ENCODE results near the gene AGBL4.

Gene AGBL4

DNA sequence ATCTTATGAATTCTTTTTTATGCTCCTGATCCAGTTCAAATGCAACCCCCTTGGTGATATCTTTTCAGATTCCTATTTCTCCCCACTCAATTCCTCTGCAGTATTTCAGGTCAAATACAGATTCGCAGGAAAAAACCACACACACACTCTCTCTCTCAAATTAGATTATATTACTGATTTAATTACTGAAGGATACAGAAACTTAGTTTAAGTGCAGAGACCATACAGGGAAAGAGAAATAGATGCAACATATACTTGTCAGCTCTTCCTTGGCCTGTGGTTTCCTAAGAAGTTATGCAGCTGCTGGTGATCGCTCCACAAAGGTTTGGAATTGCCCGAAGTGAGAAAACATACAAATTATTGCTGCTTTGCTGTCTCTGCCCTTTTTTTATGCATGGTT lies 400.9 kb downstream of the AGBL4 start:
- no peak for DNase-seq (ENCODE audit: extremely low read depth, low read depth)
- TF ChIP-seq, protein P1, sequence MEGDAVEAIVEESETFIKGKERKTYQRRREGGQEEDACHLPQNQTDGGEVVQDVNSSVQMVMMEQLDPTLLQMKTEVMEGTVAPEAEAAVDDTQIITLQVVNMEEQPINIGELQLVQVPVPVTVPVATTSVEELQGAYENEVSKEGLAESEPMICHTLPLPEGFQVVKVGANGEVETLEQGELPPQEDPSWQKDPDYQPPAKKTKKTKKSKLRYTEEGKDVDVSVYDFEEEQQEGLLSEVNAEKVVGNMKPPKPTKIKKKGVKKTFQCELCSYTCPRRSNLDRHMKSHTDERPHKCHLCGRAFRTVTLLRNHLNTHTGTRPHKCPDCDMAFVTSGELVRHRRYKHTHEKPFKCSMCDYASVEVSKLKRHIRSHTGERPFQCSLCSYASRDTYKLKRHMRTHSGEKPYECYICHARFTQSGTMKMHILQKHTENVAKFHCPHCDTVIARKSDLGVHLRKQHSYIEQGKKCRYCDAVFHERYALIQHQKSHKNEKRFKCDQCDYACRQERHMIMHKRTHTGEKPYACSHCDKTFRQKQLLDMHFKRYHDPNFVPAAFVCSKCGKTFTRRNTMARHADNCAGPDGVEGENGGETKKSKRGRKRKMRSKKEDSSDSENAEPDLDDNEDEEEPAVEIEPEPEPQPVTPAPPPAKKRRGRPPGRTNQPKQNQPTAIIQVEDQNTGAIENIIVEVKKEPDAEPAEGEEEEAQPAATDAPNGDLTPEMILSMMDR (IDR thresholded peaks at IDR 0.05; ENCODE audit: low read depth, low read length), result no peak

DNA sequence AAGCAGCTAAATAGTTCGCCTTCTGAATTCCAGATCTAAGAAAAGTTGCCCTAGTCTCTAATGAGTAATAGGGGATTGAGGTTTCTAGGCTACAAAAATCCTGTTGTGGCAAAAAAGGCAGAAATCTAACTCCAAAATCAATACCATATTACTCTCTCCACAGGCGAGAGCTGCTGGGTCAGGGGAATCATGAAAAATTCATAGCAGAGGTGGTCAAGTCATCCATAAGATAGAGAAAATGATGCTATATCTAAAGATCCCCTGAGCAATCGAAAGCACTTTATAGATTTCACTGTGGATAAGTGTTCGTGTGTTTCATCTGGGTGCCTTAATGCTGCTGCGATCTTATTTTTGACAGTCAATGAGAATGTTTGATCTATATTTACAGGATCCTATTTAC lies 417.7 kb downstream of the AGBL4 start:
- DNase-seq (ENCODE audit: extremely low read depth, low read depth), result no peak
- TF ChIP-seq, protein P1 (IDR thresholded peaks at IDR 0.05; ENCODE audit: low read depth, low read length), result no peak

DNA sequence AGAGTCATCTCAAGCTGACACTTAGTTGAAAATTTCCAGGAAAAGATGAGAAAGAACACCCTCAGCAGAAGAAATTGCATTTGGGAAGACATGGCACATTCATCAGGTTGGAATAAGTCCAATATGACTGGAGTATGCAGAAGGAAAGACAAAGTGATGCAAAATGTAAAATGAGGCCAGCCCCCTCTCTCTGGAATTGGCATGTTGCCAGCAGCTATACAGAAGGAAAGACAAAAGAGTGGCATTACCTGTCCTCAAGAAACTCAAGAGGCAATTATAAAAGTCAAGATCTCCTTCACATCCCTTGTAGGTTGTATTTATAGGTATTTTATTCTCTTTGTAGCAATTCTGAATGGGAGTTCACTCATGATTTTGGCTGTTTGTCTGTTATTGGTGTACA lies 426.3 kb downstream of the AGBL4 start:
- TF ChIP-seq, protein P1 (IDR thresholded peaks at IDR 0.05; ENCODE audit: low read depth, low read length), result no peak
- no peak for DNase-seq (ENCODE audit: extremely low read depth, low read depth)

DNA sequence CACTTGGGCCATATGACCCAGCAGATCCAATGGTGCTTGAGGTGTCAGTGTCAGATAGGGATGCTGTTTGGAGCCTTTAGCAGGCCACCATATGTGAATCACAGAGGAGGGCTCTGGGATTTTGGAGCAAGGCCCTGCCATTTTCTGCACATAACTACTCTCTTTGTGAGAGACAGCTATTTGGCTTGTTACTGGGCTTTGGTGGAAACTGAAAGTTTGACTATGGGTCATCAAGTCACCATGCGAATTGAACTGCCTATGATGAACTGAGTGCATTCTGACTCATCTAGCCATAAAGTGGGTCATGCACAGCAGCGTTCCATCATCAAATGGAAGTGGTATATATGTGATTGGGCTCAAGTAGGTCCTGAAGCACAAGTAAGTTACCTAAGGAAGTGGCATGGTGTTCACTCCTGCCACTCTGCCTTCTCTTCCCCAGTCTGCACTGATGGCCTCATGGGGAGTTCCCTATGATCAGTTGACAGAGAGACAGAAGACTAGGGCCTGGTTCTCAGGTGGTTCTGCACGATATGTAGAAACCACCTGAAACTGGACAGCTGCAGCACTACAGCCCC lies 447.3 kb downstream of the AGBL4 start:
- TF ChIP-seq, protein P1 (IDR thresholded peaks at IDR 0.05; ENCODE audit: low read depth, low read length), result no peak

DNA sequence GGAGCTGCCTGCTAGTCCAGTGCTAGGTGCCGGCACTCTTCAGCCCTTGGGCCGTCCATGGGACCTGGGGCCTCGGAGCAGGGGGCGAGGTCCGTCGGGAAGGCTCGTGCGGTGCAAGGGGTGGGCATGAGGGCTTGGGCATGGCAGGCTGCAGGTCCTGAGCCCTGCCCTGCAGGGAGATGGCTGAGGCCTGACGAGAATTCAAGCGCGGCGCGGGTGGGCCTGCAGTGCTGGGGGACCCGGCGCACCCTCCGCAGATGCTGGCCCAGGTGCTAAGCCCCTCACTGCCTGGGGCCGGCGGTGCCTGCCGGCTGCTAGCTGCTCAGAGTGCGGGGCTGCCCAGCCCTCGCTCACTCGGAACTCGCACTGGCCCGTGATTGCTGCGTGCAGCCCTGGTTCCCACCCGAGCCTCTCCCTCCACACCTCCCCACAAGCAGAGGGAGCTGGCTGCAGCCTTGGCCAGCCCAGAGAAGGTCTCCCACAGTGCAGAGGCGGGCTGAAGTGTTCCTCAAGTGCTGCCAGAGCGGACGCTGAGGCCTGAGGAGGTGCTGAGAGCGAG lies 467.0 kb downstream of the AGBL4 start:
- DNase-seq (ENCODE audit: extremely low read depth, low read depth), result no peak
- TF ChIP-seq, protein P1 (IDR thresholded peaks at IDR 0.05; ENCODE audit: low read depth, low read length), result no peak

More for the DNA sequence above, 447.3 kb downstream of the AGBL4 start:
- DNase-seq (ENCODE audit: extremely low read depth, low read depth), result no peak

DNA sequence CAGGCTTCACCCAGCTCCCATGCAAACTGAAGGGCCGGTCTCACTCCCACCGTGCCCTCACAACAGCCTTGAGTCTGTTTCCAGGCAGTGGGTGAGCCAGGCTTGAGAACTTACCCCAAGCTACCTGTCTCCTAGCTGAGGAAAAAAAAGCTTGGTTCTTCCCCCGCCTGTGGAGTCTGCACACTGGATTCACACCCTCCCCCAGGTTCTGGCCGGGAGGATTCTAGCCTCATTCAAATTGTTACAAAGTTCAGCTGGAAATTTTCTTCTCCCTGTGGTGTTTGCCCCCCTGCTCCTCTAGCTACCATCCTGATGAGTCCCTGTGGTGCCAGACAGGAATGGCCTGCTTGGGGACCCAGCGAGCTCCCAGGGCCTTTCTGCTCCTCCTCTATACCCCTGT lies 471.7 kb downstream of the AGBL4 start:
- TF ChIP-seq, protein P1 (IDR thresholded peaks at IDR 0.05; ENCODE audit: low read depth, low read length), result no peak
- DNase-seq (ENCODE audit: extremely low read depth, low read depth), result no peak

DNA sequence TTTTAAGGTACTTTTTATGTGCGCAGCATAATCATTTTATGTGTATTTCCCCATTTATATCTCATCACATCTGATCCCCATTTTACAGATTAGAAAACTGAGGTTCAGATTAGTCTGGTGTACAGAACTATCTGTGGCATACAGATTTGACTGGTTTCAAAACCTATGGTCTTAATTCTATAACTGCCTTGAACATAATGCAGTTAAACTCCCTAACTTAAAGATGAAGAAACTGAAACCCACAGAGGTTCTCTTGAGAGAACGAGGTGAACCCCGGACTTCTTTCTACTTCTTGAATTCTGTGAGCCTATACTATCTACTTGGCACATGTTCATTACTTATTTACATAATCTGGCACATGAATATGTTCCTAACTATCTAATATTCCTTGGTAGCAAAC lies 479.1 kb downstream of the AGBL4 start:
- TF ChIP-seq, protein P1 (IDR thresholded peaks at IDR 0.05; ENCODE audit: low read depth, low read length), result no peak
- no peak for DNase-seq (ENCODE audit: extremely low read depth, low read depth)

Data from AG09319 (cell line).